Measurements from ENCODE around the gene SMARCC1. TPM values are rescaled to one million over a fixed set of nuclear protein-coding genes. Genes with fewer than 3 reads are reported as not detected.

Gene SMARCC1
- total RNA-seq, 1 experiment from 2014 or later, result 32.7 TPM

GRCh38 chr3:47704237-47704612 lies 77.5 kb downstream of the SMARCC1 start:
- DNase-seq (ENCODE audit: low spot score), result no peak

DNA sequence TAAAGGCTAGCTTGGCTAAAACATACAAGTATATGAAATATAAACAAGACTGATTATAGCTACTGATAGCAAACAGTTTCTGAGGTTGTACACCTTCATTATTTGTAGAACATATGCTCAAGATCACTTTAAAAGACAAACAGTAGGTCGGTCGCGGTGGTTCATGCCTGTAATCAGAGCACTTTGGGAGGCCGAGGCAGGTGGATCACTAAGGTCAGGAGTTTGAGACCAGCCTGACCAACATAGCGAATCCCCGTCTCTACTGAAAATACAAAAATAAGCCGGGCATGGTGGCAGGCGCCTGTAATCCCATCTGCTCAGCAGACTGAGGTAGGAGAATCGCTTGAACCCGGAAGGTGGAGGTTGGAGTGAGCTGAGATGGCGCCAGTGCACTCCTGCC lies 80.3 kb downstream of the SMARCC1 start:
- DNase-seq (ENCODE audit: low spot score), result no peak

- no peak for DNase-seq (ENCODE audit: low spot score)
Measured at GRCh38 chr3:47692158-47692557, 89.5 kb downstream of the SMARCC1 start.

DNA sequence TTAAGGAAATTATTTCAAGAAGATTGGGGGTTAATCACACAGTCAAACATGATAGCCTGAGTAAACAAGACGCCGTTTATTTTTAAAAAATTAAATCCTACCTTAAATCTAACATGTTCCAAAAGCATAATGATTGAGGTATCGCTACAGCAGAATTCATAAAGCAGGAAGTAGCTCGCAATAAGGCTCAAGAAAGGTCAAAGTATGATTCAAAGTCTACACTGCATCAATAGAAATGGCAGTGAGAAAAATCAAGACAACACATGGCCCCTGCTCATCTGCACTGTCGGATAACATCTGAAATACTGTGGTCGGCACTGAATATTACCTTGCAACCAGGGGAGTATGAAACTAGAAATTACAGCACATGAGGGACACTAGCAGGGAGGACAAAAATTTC lies 93.2 kb downstream of the SMARCC1 start:
- DNase-seq (ENCODE audit: low spot score), result no peak

DNA sequence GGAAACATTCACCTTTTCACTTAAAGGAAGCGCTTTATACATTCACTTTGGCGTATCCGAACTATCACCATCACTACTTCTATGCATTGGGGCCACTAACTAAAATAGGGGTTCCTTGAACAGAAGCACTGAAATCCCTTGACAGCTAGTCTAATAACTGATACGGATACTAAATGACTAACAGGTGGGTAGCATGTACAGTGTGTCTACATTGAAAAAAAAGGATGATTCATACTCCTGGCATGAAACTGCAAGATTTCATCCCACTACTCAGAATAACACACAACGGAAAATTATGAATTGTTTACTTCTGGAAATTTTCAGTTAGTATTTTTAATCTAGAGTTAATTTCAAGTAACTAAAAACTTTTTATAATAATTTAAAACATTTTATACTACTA lies 96.7 kb downstream of the SMARCC1 start:
- DNase-seq (ENCODE audit: low spot score), result no peak

DNA sequence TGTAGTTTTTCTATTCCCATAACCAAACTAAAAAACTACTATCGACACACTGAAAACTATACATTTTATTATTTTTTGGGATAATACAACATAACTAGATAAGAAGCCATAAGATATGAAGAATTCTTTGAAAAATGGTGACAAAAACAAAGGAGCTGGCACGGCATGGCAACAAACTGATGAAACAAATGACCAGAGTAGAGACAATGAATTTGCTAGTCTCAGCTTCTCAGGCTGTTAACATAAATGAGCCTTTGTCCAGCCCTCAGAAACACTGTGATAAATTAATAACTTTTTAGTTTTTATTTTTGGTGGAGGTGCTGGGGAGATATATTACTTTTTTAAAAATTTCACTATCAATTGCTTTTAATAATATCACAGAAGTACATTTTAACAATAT lies 100.7 kb downstream of the SMARCC1 start:
- DNase-seq (ENCODE audit: low spot score), result no peak

- DNase-seq (ENCODE audit: low spot score), result no peak
Measured at GRCh38 chr3:47678446-47679338, 103.0 kb downstream of the SMARCC1 start.

DNA sequence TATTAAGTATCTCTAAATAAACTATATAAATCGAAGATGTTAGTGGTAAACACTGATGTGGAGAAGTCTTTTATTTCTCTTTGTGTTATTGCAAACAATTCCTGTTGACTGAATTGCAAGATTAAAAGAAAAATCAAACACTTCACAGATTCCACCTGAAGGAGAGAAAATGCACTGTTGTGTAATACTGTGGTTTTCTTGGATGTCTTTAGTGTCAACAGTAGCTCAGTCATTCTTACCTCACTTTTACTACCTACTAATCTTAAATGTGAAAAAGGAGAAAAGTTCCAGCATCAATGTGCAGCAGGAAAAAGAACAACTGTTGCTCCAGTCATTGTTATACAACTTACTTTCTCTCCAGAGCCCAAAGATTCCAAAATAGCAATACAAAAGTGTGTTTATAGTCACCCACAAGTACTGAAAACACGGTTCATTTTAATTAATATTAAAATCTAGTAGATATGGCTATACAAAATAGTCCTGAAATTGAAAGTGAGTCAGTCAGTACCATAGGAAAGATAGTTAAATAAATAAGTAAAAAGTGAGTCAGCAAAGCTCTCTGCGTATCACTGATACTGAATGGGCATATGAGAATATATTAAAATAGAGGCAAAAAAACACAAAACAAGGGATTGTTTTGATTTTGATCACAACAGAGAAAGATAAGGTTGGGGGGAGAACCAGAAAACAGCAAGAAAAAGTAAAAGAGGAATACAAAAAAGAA lies 112.5 kb downstream of the SMARCC1 start:
- DNase-seq (ENCODE audit: low spot score), result peak; percentile 5

- DNase-seq (ENCODE audit: low spot score), result no peak
Measured at GRCh38 chr3:47666118-47666517, 115.6 kb downstream of the SMARCC1 start.

DNA sequence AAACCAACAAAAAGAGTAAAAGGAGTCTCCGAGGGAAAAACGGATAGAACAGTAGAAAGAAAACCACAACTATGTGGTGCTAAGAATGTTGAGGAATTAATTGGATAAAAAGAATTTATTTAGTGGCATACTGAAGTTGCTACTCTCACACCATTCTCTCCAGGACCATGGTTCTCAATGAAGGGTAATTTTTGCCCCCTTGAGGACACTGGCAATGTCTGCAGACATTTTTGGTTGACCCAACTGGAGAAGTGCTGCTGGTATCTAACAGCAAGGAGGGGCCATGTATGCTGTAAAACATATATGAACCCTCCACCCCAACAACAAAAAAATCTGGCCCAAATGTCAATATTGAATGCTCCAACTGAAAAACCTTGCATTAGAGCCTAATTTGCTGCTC lies 117.2 kb downstream of the SMARCC1 start:
- DNase-seq (ENCODE audit: low spot score), result no peak

DNA sequence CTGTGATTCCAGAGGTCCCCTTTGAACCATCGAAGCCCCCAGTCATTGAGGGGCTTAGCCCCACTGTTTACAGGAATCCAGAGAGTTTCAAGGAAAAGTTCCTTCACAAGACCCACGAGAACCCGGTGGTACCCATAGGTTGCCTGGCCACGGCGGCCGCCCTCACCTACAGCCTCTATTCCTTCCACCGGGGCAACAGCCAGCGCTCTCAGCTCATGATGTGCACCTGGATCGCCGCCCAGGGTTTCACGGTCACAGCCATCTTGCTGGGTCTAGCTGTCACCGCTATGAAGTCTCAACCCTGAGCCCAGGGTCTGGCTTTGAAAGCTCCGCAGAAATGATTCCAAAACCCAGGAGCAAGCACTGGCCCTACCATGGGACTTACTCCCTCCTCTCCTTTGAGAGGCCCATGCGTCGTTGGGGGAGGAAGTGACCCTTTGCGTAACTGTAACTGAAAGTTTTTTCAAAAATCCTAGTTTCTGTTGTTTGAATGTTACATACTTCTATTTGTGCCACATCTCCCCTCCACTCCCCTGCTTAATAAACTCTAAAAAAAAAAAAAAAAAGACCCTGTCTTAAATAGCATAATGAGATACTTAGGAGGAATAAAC lies 118.0 kb downstream of the SMARCC1 start:
- no peak for DNase-seq (ENCODE audit: low spot score)

GRCh38 chr3:47661121-47661752 lies 120.5 kb downstream of the SMARCC1 start:
- DNase-seq (ENCODE audit: low spot score), result peak; percentile 8

- DNase-seq (ENCODE audit: low spot score), result no peak
Measured at GRCh38 chr3:47658444-47658843, 123.2 kb downstream of the SMARCC1 start.

GRCh38 chr3:47652142-47652541 lies 129.6 kb downstream of the SMARCC1 start:
- DNase-seq (ENCODE audit: low spot score), result no peak

DNA sequence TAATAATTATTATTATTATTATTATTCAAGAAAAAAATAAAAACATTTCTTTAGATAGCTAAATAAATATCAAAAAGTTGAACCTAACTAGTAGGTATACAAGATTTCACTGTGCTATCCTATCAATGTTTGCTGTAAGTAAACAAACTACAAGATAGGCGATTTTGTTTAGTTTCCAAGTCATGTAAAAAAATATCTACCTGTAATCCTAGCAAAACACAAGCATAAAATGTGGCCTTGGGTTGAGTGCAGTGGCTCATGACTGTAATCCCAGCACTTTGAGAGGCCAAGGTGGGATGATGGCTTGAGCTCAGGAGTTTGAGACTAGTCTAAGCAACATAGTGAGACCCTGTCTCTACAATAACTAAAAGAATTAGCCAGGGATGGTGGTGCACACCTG lies 131.4 kb downstream of the SMARCC1 start:
- no peak for DNase-seq (ENCODE audit: low spot score)

DNA sequence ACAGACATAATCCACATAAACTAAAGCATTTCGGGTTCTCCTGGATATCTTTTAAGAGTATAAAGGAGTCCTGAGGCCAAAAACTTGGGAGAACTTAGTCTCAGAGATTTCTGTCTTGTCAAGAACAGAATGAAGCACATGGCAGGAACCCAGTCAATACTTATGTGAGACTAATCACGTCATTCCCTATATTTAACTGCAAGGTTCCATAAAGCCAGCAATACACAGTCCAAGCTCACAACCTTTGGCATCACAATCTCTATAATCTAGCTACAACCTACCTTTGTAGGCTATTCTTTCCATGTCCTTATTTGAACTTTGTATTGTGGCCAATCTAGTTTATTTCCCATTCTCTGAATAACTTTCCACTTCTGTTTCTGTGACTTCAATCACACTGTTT lies 134.1 kb downstream of the SMARCC1 start:
- DNase-seq (ENCODE audit: low spot score), result no peak

DNA sequence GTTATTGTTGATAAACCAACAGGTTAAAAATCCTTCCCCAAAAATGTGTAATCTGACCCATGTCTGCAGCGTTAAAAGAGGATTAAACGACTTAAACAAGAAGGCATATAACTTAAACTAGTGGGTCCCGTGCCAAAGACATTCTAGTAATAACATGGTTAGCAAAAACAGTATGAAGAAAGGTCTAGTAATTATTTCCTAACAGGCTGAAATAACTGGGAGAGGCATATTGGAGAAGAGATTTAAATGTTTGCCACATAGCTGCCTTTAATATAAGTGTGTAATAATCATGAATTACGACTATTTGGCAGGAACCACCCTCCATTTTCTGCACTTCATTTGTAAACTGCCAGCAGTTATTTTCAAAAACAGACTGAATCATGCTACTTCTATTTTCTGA lies 135.3 kb downstream of the SMARCC1 start:
- DNase-seq (ENCODE audit: low spot score), result no peak

DNA sequence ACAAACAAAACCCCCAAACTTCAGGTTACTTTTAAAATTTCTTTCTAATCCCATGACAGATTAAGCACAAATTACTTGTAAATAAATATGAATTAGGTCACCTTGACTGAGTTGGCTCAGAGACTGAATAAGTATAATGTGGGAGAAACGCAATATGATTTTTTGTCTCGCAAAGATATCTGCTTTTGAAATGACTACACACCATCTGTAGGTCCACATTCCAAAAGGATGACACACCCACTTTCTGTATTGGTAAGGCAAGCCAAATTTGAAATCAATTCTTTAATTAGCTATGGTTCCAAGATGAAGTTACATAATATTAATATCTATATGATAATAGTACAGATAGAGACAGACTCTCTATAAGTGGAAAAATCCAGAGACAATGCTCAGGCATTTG lies 136.1 kb downstream of the SMARCC1 start:
- DNase-seq (ENCODE audit: low spot score), result no peak

GRCh38 chr3:47643092-47643491 lies 138.6 kb downstream of the SMARCC1 start:
- no peak for DNase-seq (ENCODE audit: low spot score)

DNA sequence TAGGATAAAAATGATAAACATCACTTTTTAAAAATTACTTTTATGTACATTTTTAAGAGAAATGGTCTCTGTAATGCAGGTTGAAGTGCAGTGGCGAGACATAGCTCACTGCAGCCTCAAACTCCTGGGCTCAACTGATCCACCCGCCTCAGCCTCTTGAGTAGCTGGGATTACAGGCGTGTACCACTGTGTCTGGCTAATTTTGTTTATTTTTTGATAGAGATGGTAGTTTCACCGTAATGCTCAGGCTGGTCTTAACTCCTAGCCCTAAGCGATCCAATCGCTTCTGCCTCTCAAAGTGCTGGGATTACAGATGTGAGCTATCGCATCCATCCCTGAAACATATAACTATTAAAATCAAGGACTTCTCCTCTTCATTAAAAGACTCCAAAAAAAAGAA lies 140.0 kb downstream of the SMARCC1 start:
- DNase-seq (ENCODE audit: low spot score), result no peak

DNA sequence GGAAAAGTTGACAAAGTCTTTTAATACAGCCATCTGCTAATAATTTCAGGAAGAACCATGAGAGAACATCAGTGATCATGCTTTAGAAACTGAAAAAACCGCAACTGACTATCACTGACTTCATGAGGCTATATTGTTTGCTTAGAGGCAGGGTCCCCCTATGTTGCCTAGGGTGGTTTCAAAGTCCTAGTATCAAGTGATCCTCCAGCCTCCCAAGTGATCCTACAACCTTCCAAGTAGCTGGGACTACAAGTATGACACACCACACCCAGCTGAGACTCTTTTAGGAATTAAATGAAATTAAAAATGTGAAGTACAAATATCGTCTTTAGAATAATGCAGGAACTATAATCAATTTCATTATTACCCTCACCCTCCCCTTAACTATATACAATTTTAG lies 144.8 kb downstream of the SMARCC1 start:
- no peak for DNase-seq (ENCODE audit: low spot score)

GRCh38 chr3:47636225-47636624 lies 145.5 kb downstream of the SMARCC1 start:
- no peak for DNase-seq (ENCODE audit: low spot score)

Measured in H4 (cell line).